H9 (cell line): ENCODE data around the gene TPM4. TPM values are rescaled to one million over a fixed set of nuclear protein-coding genes. Genes with fewer than 3 reads are reported as not detected.

ENCODE experiments used
- DNase-seq: peaks from one replicate; pipeline ENCODE4 v3.0.0-alpha.2; 2017
- H2AFZ ChIP-seq: one replicate; pipeline ENCODE4 v1.6.1; 2013; ENCODE audit warnings: mild to moderate bottlenecking, low read length, control low read depth, moderate library complexity
- H2AK5ac ChIP-seq: 2 replicates; pipeline ENCODE4 v1.6.1; 2013; ENCODE audit warnings: low read length, control low read depth, mixed read lengths; ENCODE audit not compliant: insufficient read length
- H2BK120ac ChIP-seq: one replicate; pipeline ENCODE4 v1.6.1; 2013; ENCODE audit warnings: low read depth, mild to moderate bottlenecking, low read length, control low read depth, inconsistent platforms; ENCODE audit not compliant: poor library complexity, severe bottlenecking
- H2BK12ac ChIP-seq: 2 replicates; pipeline ENCODE4 v1.6.1; 2013; ENCODE audit warnings: low read length, control low read depth, mixed read lengths, low read depth; ENCODE audit not compliant: insufficient read length
- H2BK15ac ChIP-seq: 2 replicates; pipeline ENCODE4 v1.6.1; 2013; ENCODE audit warnings: low read depth, low read length, control low read depth
- H2BK20ac ChIP-seq: one replicate; pipeline ENCODE4 v1.6.1; 2013; ENCODE audit warnings: low read depth, mild to moderate bottlenecking, low read length, control low read depth, inconsistent platforms; ENCODE audit not compliant: poor library complexity, severe bottlenecking
- H2BK5ac ChIP-seq: 2 replicates; pipeline ENCODE4 v1.6.1; 2013; ENCODE audit warnings: low read length, control low read depth, mixed read lengths; ENCODE audit not compliant: insufficient read length
- H3K14ac ChIP-seq: 2 replicates; pipeline ENCODE4 v1.6.1; 2013; ENCODE audit warnings: low read length, control low read depth; ENCODE audit not compliant: insufficient read depth
- H3K18ac ChIP-seq: 2 replicates; pipeline ENCODE4 v1.6.1; 2013; ENCODE audit warnings: low read depth, mild to moderate bottlenecking, mixed read lengths, low read length, control low read depth; ENCODE audit not compliant: insufficient read length
- H3K23ac ChIP-seq: 2 replicates; pipeline ENCODE4 v1.6.1; 2013; ENCODE audit warnings: low read length, control low read depth, mixed read lengths, low read depth; ENCODE audit not compliant: insufficient read length
- H3K23me2 ChIP-seq: 2 replicates; pipeline ENCODE4 v1.6.1; 2013; ENCODE audit warnings: low read depth, mild to moderate bottlenecking, mixed read lengths, low read length, control low read depth; ENCODE audit not compliant: insufficient read length, poor library complexity, severe bottlenecking
- H3K27ac ChIP-seq: 2 replicates; pipeline ENCODE4 v1.5.1; 2013; ENCODE audit warnings: low read length, control low read depth, mixed read lengths, low read depth; ENCODE audit not compliant: insufficient read length
- H3K27me3 ChIP-seq: 2 replicates; pipeline ENCODE4 v1.6.1; 2013; ENCODE audit warnings: low read length, control low read depth, inconsistent platforms; ENCODE audit not compliant: insufficient read depth
- H3K4ac ChIP-seq: 2 replicates; pipeline ENCODE4 v1.6.1; 2013; ENCODE audit warnings: low read depth, mild to moderate bottlenecking, control low read depth, inconsistent platforms, low read length, moderate library complexity
- H3K4me1 ChIP-seq: 2 replicates; pipeline ENCODE4 v1.6.1; 2013; ENCODE audit warnings: low read length, control low read depth, inconsistent platforms; ENCODE audit not compliant: insufficient read depth
- H3K4me2 ChIP-seq: 2 replicates; pipeline ENCODE4 v1.6.1; 2013; ENCODE audit warnings: low read length, control low read depth, mixed read lengths; ENCODE audit not compliant: insufficient read length, insufficient read depth
- H3K56ac ChIP-seq: 2 replicates; pipeline ENCODE4 v1.6.1; 2013; ENCODE audit warnings: low read depth, mild to moderate bottlenecking, mixed read lengths, low read length, control low read depth; ENCODE audit not compliant: insufficient read length
- H3K79me1 ChIP-seq: 2 replicates; pipeline ENCODE4 v1.6.1; 2013; ENCODE audit warnings: low read depth, mild to moderate bottlenecking, moderate library complexity, low read length, control low read depth, inconsistent platforms; ENCODE audit not compliant: insufficient read depth, poor library complexity, severe bottlenecking
- H3K79me2 ChIP-seq: 2 replicates; pipeline ENCODE4 v1.6.1; 2013; ENCODE audit warnings: low read length, control low read depth, inconsistent platforms; ENCODE audit not compliant: insufficient read depth
- H3K9ac ChIP-seq: 2 replicates; pipeline ENCODE4 v1.6.1; 2013; ENCODE audit warnings: low read length, control low read depth, mixed read lengths; ENCODE audit not compliant: insufficient read length; ENCODE audit errors: extremely low read depth
- H3K9me3 ChIP-seq: one replicate; pipeline ENCODE4 v1.6.1; 2013; ENCODE audit warnings: low read depth, low read length, inconsistent platforms; ENCODE audit not compliant: control insufficient read depth
- H3T11ph ChIP-seq: one replicate; pipeline ENCODE4 v1.6.1; 2013; ENCODE audit warnings: mild to moderate bottlenecking, low read length, control low read depth, inconsistent platforms
- H4K20me1 ChIP-seq: one replicate; pipeline ENCODE4 v1.6.1; 2013; ENCODE audit not compliant: control insufficient read depth, insufficient read length, insufficient read depth
- H4K5ac ChIP-seq: 2 replicates; pipeline ENCODE4 v1.6.1; 2013; ENCODE audit warnings: low read depth, mild to moderate bottlenecking, mixed read lengths, low read length, control low read depth; ENCODE audit not compliant: insufficient read length
- H4K8ac ChIP-seq: replicated peaks from 2 replicates; pipeline ENCODE4 v1.6.1; 2013; ENCODE audit warnings: low read length, control low read depth, mixed read lengths, low read depth; ENCODE audit not compliant: insufficient read length
- H4K91ac ChIP-seq: 2 replicates; pipeline ENCODE4 v1.6.1; 2013; ENCODE audit warnings: low read depth, mild to moderate bottlenecking, moderate library complexity, mixed read lengths, low read length, control low read depth; ENCODE audit not compliant: insufficient read length
- H3K27ac Mint-ChIP-seq, 3 experiments: 2 replicates in 2 of 3; 3 replicates in 1 of 3; pipeline ENCODE4 v1.8.0; 2020 to 2021; ENCODE audit warnings: mixed read lengths in 3 of 3, mild to moderate bottlenecking in 1 of 3, moderate library complexity in 1 of 3
- H3K27me3 Mint-ChIP-seq: 2 replicates; pipeline ENCODE4 v1.8.0; 2021; ENCODE audit warnings: low read depth, mild to moderate bottlenecking, moderate library complexity, mixed read lengths
- H3K36me3 Mint-ChIP-seq, 3 experiments: 2 replicates in 2 of 3; 3 replicates in 1 of 3; pipeline ENCODE4 v1.8.0; 2020 to 2021; ENCODE audit warnings: low read depth in 3 of 3, mixed read lengths in 3 of 3; ENCODE audit not compliant: insufficient read depth in 1 of 3
- H3K4me1 Mint-ChIP-seq, 2 experiments: 2 replicates each; pipeline ENCODE4 v1.8.0; 2020; ENCODE audit warnings: mixed read lengths in 2 of 2
- H3K4me3 Mint-ChIP-seq, 2 experiments: 2 replicates in 1 of 2; 3 replicates in 1 of 2; pipeline ENCODE4 v1.8.0; 2020 to 2021; ENCODE audit warnings: mild to moderate bottlenecking in 2 of 2, mixed read lengths in 2 of 2, moderate library complexity in 1 of 2
- H3K9me3 Mint-ChIP-seq, 2 experiments: 2 replicates in 1 of 2; 3 replicates in 1 of 2; pipeline ENCODE4 v1.8.0; 2020; ENCODE audit warnings: mild to moderate bottlenecking in 2 of 2, mixed read lengths in 2 of 2, moderate library complexity in 1 of 2
- WGBS: extraction: QIAGEN DNeasy Blood & Tissue Kit; methylation state at CpG from one replicate; pipeline ENCODE4 v1.1.7; 2013; ENCODE audit warnings: missing lambda C conversion rate, low lambda C conversion rate, mixed read lengths; ENCODE audit not compliant: insufficient read length; ENCODE audit errors: extremely low coverage; 5-methylcytosine and 5-hydroxymethylcytosine counted together
- total RNA-seq: library from RNA; stranded (reverse); gene quantifications from 2 replicates; pipeline ENCODE4 v1.2.1, GENCODE V29; 2021
- TF ChIP-seq, protein P1 (sequence below): fragments of 200-600 bp; sonication (generic); conservative IDR thresholded peaks from 3 replicates; pipeline ENCODE4 v1.8.0; 2021; ENCODE audit warnings: antibody characterized with exemption, mild to moderate bottlenecking

The TPM4 gene
- total RNA-seq, 1 experiment from 2014 or later, result 431 TPM

DNA sequence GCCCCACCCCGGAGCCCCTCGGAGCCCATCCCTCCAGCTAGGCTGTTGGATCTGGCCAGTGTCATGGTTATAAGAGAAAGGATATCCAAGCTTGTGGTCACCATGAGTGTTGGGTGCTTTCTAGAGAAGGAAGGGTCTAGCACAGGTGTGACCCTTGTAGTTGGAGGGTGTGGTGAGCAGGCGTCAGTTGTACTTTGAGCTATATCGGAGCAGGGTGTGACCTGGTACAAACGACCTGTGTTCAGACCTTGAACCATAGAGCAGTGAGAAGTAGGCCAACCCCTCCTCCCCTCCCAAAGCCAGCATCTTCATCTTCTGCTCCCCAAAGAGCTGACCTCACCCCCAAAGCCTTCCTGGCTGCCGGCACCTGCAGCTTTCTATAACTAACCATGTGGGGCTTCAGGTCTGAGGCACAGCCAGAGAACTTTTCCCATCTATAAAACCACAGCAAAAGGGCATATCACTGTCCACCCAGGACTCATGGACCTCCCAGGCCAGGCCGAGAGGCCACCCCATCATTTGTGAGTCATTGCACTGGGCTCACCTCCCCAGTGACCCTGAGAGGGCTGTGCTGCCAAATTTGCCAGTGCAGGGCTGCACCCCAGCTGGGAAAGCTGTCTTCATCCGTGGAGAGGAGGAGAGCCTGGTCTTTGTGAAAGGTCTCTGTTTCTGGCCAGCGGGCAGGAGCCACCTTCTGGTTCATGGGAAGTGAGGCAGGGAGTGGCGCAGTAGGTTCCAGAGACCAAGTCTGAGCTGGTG, 49.6 kb downstream of the TPM4 start:
- H3K56ac ChIP-seq, result no peak overlapping the region
- H3K14ac ChIP-seq, result no peak overlapping the region
- Mint-ChIP-seq H3K27ac (no peak overlapping the region), H3K36me3 (peaks cover 39 to 85% (median 77%) of the 10 kb centered on the region in 3 experiments), H3K27me3 (no peaks in the 10 kb centered on the region), H3K9me3 (no peaks in the 10 kb centered on the region), H3K4me3 (no peak overlapping the region), H3K4me1 (no peaks in the 10 kb centered on the region)
- no peak overlapping the region for H3K23ac ChIP-seq
- H2AFZ ChIP-seq, result no peak overlapping the region
- H2BK120ac ChIP-seq, result no peak overlapping the region
- no CpG with 5 or more reads among the region's 10 CpGs for WGBS
- H4K91ac ChIP-seq, result no peak overlapping the region
- no peak overlapping the region for H2AK5ac ChIP-seq
- H3K9me3 ChIP-seq, result no peaks in the 10 kb centered on the region
- H3K4ac ChIP-seq, result no peak overlapping the region
- no peak overlapping the region for H3T11ph ChIP-seq
- H3K4me2 ChIP-seq, result no peak overlapping the region
- H3K9ac ChIP-seq, result no peak overlapping the region
- H3K18ac ChIP-seq, result no peak overlapping the region
- no peaks in the 10 kb centered on the region for H3K79me2 ChIP-seq
- no peaks in the 10 kb centered on the region for H3K23me2 ChIP-seq
- no peaks in the 10 kb centered on the region for H3K4me1 ChIP-seq
- no peak overlapping the region for H2BK20ac ChIP-seq
- H3K79me1 ChIP-seq, result no peaks in the 10 kb centered on the region
- no peak overlapping the region for H4K8ac ChIP-seq
- no peak for DNase-seq
- H4K5ac ChIP-seq, result no peak overlapping the region
- H2BK5ac ChIP-seq, result no peak overlapping the region
- no peaks in the 10 kb centered on the region for H4K20me1 ChIP-seq
- no peak overlapping the region for H2BK15ac ChIP-seq
- no peak overlapping the region for H2BK12ac ChIP-seq
- no peak overlapping the region for H3K27ac ChIP-seq
- no peaks in the 10 kb centered on the region for H3K27me3 ChIP-seq
- TF ChIP-seq, protein P1, sequence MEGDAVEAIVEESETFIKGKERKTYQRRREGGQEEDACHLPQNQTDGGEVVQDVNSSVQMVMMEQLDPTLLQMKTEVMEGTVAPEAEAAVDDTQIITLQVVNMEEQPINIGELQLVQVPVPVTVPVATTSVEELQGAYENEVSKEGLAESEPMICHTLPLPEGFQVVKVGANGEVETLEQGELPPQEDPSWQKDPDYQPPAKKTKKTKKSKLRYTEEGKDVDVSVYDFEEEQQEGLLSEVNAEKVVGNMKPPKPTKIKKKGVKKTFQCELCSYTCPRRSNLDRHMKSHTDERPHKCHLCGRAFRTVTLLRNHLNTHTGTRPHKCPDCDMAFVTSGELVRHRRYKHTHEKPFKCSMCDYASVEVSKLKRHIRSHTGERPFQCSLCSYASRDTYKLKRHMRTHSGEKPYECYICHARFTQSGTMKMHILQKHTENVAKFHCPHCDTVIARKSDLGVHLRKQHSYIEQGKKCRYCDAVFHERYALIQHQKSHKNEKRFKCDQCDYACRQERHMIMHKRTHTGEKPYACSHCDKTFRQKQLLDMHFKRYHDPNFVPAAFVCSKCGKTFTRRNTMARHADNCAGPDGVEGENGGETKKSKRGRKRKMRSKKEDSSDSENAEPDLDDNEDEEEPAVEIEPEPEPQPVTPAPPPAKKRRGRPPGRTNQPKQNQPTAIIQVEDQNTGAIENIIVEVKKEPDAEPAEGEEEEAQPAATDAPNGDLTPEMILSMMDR, result no peak
